PFSK-1 (cell line): ENCODE measurements around the gene GRIFIN.

ENCODE experiments used
- POLR2AphosphoS5 ChIP-seq: IDR thresholded peaks from 2 replicates; pipeline ENCODE4 v1.6.1; 2012; ENCODE audit warnings: low read depth, mild to moderate bottlenecking, control low read depth, low read length, moderate library complexity
- SIN3A ChIP-seq: IDR thresholded peaks from 2 replicates; pipeline ENCODE4 v1.6.1; 2012; ENCODE audit warnings: mild to moderate bottlenecking, low read length, moderate library complexity, borderline replicate concordance; ENCODE audit not compliant: insufficient read depth
- TAF1 ChIP-seq: IDR thresholded peaks from 2 replicates; pipeline ENCODE4 v1.6.1; 2012; ENCODE audit warnings: low read length, control low read depth, borderline replicate concordance; ENCODE audit not compliant: insufficient read depth
- TF ChIP-seq, protein P1 (sequence below), 2 experiments: IDR thresholded peaks; 2 replicates each; pipeline versions ENCODE4 v1.6.1 to v1.8.0; 2011 to 2012; ENCODE audit warnings: low read depth in 2 of 2, low read length in 2 of 2, control low read depth in 1 of 2, inconsistent platforms in 1 of 2, mild to moderate bottlenecking in 1 of 2, moderate library complexity in 1 of 2; ENCODE audit not compliant: insufficient read depth in 1 of 2

DNA sequence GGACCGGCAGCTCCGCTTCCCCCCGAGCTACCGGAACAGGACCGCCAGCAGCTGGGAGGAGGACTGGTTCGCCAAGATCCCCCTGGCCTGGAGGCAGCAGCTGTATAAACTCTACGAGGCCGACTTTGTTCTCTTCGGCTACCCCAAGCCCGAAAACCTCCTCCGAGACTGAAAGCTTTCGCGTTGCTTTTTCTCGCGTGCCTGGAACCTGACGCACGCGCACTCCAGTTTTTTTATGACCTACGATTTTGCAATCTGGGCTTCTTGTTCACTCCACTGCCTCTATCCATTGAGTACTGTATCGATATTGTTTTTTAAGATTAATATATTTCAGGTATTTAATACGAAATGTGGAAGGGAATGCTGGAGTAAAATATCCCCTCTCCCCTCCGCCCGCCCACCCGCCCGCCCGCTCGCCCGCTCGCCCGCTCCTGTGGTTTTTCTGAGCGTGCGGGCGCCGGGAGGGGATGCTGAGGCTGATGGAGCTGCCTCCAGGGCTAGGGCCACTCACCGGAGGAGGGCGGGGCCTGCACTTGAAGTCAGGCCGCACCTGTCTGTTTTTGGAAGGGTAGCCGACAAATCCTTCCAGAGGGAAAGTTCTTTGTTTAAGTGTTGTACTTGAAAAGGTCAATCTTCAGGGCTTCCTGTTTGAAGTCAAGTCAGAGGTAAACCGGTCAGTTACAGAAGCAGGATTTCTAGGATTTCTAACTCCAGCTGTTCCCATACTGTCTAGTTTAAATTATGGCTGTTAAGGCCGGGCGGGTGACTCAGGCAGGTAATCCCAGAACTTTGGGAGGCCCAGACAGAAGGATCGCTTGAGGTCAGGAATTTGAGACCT is 42.3 kb downstream of the GRIFIN start:
- TF ChIP-seq POLR2AphosphoS5: no peak
- TF ChIP-seq, protein P1, sequence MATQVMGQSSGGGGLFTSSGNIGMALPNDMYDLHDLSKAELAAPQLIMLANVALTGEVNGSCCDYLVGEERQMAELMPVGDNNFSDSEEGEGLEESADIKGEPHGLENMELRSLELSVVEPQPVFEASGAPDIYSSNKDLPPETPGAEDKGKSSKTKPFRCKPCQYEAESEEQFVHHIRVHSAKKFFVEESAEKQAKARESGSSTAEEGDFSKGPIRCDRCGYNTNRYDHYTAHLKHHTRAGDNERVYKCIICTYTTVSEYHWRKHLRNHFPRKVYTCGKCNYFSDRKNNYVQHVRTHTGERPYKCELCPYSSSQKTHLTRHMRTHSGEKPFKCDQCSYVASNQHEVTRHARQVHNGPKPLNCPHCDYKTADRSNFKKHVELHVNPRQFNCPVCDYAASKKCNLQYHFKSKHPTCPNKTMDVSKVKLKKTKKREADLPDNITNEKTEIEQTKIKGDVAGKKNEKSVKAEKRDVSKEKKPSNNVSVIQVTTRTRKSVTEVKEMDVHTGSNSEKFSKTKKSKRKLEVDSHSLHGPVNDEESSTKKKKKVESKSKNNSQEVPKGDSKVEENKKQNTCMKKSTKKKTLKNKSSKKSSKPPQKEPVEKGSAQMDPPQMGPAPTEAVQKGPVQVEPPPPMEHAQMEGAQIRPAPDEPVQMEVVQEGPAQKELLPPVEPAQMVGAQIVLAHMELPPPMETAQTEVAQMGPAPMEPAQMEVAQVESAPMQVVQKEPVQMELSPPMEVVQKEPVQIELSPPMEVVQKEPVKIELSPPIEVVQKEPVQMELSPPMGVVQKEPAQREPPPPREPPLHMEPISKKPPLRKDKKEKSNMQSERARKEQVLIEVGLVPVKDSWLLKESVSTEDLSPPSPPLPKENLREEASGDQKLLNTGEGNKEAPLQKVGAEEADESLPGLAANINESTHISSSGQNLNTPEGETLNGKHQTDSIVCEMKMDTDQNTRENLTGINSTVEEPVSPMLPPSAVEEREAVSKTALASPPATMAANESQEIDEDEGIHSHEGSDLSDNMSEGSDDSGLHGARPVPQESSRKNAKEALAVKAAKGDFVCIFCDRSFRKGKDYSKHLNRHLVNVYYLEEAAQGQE (IDR thresholded peaks at IDR 0.05; ENCODE audit: insufficient read depth in 1 of 2, low read depth in 2 of 2, low read length in 2 of 2): no peak
- no peak for TF ChIP-seq SIN3A
- TF ChIP-seq TAF1: no peak
